Neural cell (in vitro differentiated cells): Measurements from ENCODE around the gene PRRG2. TPM values are rescaled to one million over a fixed set of nuclear protein-coding genes. Genes with fewer than 3 reads are reported as not detected.

Source experiments
- H2AFZ ChIP-seq: fragments of 200-600, 300-800 bp; sonication (generic), shearing (Covaris generic); 2 replicates; pipeline ENCODE4 v1.6.0; 2014; ENCODE audit warnings: low read depth, mild to moderate bottlenecking, antibody characterized with exemption, low read length, moderate library complexity
- H3F3A ChIP-seq: fragments of 200-600 bp; shearing (Covaris generic); 2 replicates; pipeline ENCODE4 v1.6.1; 2016; ENCODE audit warnings: mild to moderate bottlenecking, moderate library complexity, mixed read lengths, antibody characterized with exemption, low read length; ENCODE audit not compliant: insufficient read depth, poor library complexity, severe bottlenecking
- H3K27ac ChIP-seq: fragments of 200-600, 300-800 bp; sonication (generic), shearing (Covaris generic); 2 replicates; pipeline ENCODE4 v1.5.1; 2014; ENCODE audit warnings: mild to moderate bottlenecking, low read length, moderate library complexity
- H3K27me3 ChIP-seq: fragments of 300-800, 200-600 bp; sonication (generic), shearing (Covaris generic); 2 replicates; pipeline ENCODE4 v1.6.0; 2014; ENCODE audit warnings: mild to moderate bottlenecking, low read depth, low read length, moderate library complexity; ENCODE audit not compliant: insufficient read depth
- H3K36me3 ChIP-seq: fragments of 300-800, 200-600 bp; sonication (generic), shearing (Covaris generic); 2 replicates; pipeline ENCODE4 v1.5.1; 2014; ENCODE audit warnings: mild to moderate bottlenecking, antibody characterized with exemption, low read length, moderate library complexity; ENCODE audit not compliant: insufficient read depth
- H3K4me2 ChIP-seq: fragments of 300-800, 200-600 bp; sonication (generic), shearing (Covaris generic); 2 replicates; pipeline ENCODE4 v1.6.0; 2014; ENCODE audit warnings: mild to moderate bottlenecking, low read length
- H3K4me3 ChIP-seq: fragments of 300-800, 200-600 bp; sonication (generic), shearing (Covaris generic); 2 replicates; pipeline ENCODE4 v1.5.1; 2014; ENCODE audit warnings: mild to moderate bottlenecking, low read length, moderate library complexity
- H3K79me2 ChIP-seq: fragments of 200-600 bp; shearing (Covaris generic); replicated peaks from 2 replicates; pipeline ENCODE4 v1.6.0; 2014; ENCODE audit warnings: mild to moderate bottlenecking, low read length, moderate library complexity; ENCODE audit not compliant: insufficient read depth
- H3K9ac ChIP-seq: fragments of 300-800, 200-600 bp; sonication (generic), shearing (Covaris generic); 2 replicates; pipeline ENCODE4 v1.6.1; 2016; ENCODE audit warnings: mild to moderate bottlenecking, low read length, mixed read lengths
- H3K9me2 ChIP-seq: fragments of 200-600 bp; shearing (Covaris generic); 2 replicates; pipeline ENCODE4 v1.6.1; 2016; ENCODE audit warnings: mild to moderate bottlenecking, low read length, mixed read lengths; ENCODE audit not compliant: insufficient read depth
- H3K9me3 ChIP-seq: fragments of 200-600, 300-800 bp; sonication (generic), shearing (Covaris generic); 2 replicates; pipeline ENCODE4 v1.6.1; 2016; ENCODE audit warnings: mild to moderate bottlenecking, mixed run types, low read length, moderate library complexity, mixed read lengths
- H4K20me1 ChIP-seq: fragments of 200-600 bp; shearing (Covaris generic); 2 replicates; pipeline ENCODE4 v1.6.1; 2016; ENCODE audit warnings: mild to moderate bottlenecking, mixed run types; ENCODE audit not compliant: insufficient read depth
- CTCF ChIP-seq: fragments of 450-650 bp; IDR thresholded peaks from 2 replicates; pipeline ENCODE4 v1.5.1; 2014; ENCODE audit warnings: antibody characterized with exemption, mild to moderate bottlenecking, moderate library complexity; ENCODE audit not compliant: poor library complexity, severe bottlenecking
- EP300 ChIP-seq: fragments of 450-650 bp; conservative IDR thresholded peaks from 2 replicates; pipeline ENCODE4 v1.6.1; 2014; ENCODE audit warnings: antibody characterized with exemption, mild to moderate bottlenecking, moderate library complexity; ENCODE audit not compliant: poor library complexity, severe bottlenecking
- EZH2 ChIP-seq: fragments of 200-600, 300-800 bp; shearing (Covaris generic), sonication (generic); IDR thresholded peaks from 2 replicates; pipeline ENCODE4 v1.6.1; 2014; ENCODE audit warnings: antibody characterized with exemption, low read length, borderline replicate concordance, mild to moderate bottlenecking; ENCODE audit not compliant: insufficient read depth, poor library complexity, severe bottlenecking
- MXI1 ChIP-seq: fragments of 450-650 bp; conservative IDR thresholded peaks from 2 replicates; pipeline ENCODE4 v1.6.1; 2014; ENCODE audit warnings: antibody characterized with exemption, mild to moderate bottlenecking; ENCODE audit not compliant: poor library complexity, severe bottlenecking
- POLR2AphosphoS5 ChIP-seq: IDR thresholded peaks from 2 replicates; pipeline ENCODE4 v1.6.1; 2012
- RAD21 ChIP-seq: fragments of 450-650 bp; conservative IDR thresholded peaks from 2 replicates; pipeline ENCODE4 v1.6.1; 2014; ENCODE audit warnings: antibody characterized with exemption, mild to moderate bottlenecking, moderate library complexity
- REST ChIP-seq: IDR thresholded peaks from 2 replicates; pipeline ENCODE4 v1.6.1; 2012; ENCODE audit warnings: borderline replicate concordance
- SMC3 ChIP-seq: fragments of 450-650 bp; conservative IDR thresholded peaks from 2 replicates; pipeline ENCODE4 v1.6.1; 2014; ENCODE audit warnings: antibody characterized with exemption, mild to moderate bottlenecking, moderate library complexity; ENCODE audit not compliant: poor library complexity
- TAF1 ChIP-seq: IDR thresholded peaks from 2 replicates; pipeline ENCODE4 v1.6.1; 2012; ENCODE audit warnings: low read depth
- polyA plus RNA-seq: library from polyadenylated mRNA; depleted of rRNA; stranded (reverse); fragments of >200 nt; gene quantifications from 2 replicates; pipeline ENCODE4 v1.2.3, GENCODE V29; 2014

The PRRG2 gene
- polyA plus RNA-seq, 1 donor from 2014 or later: not detected

GRCh38 chr19:49614096-49614833 is 33.1 kb downstream of the PRRG2 start:
- Histone ChIP-seq H3K27ac (no peak overlapping the region), H4K20me1 (no peaks in the 10 kb centered on the region), H2AFZ (no peak overlapping the region), H3F3A (no peaks in the 10 kb centered on the region), H3K4me2 (no peak overlapping the region), H3K4me3 (no peak overlapping the region), H3K79me2 (peaks cover 9% of the 10 kb centered on the region), H3K9me3 (no peaks in the 10 kb centered on the region), H3K36me3 (peaks cover 4% of the 10 kb centered on the region), H3K9ac (no peak overlapping the region), H3K27me3 (no peaks in the 10 kb centered on the region), H3K9me2 (no peaks in the 10 kb centered on the region)
- TF ChIP-seq MXI1 (no peak), TAF1 (no peak)

- no peak overlapping the region for H3K27ac ChIP-seq
- H3K9me3 ChIP-seq: no peaks in the 10 kb centered on the region
- no peaks in the 10 kb centered on the region for H3K27me3 ChIP-seq
- H2AFZ ChIP-seq: no peak overlapping the region
- no peak overlapping the region for H3K9ac ChIP-seq
- H3K4me2 ChIP-seq: no peak overlapping the region
- H3K36me3 ChIP-seq: peaks cover 4% of the 10 kb centered on the region
- no peak overlapping the region for H3K4me3 ChIP-seq
- no peaks in the 10 kb centered on the region for H4K20me1 ChIP-seq
- H3K9me2 ChIP-seq: no peaks in the 10 kb centered on the region
- TF ChIP-seq MXI1 (no peak), RAD21 (no peak), TAF1 (no peak), REST (no peak), CTCF (no peak), EP300 (no peak), EZH2 (no peak), SMC3 (no peak), POLR2AphosphoS5 (no peak)
- no peaks in the 10 kb centered on the region for H3F3A ChIP-seq
- H3K79me2 ChIP-seq: peaks cover 9% of the 10 kb centered on the region
Observed at GRCh38 chr19:49615861-49616260, 34.7 kb downstream of the PRRG2 start.

- no peak overlapping the region for H3K9ac ChIP-seq
- no peaks in the 10 kb centered on the region for H3K9me2 ChIP-seq
- H3K9me3 ChIP-seq: no peaks in the 10 kb centered on the region
- H3K4me2 ChIP-seq: no peak overlapping the region
- H3K79me2 ChIP-seq: peaks cover 4% of the 10 kb centered on the region
- no peaks in the 10 kb centered on the region for H3F3A ChIP-seq
- no peak overlapping the region for H3K4me3 ChIP-seq
- H3K27ac ChIP-seq: no peak overlapping the region
- no peak for TF ChIP-seq RAD21
- TF ChIP-seq POLR2AphosphoS5: no peak
- no peak for TF ChIP-seq TAF1
- TF ChIP-seq CTCF: no peak
- no peak for TF ChIP-seq SMC3
- TF ChIP-seq EZH2: no peak
- H3K36me3 ChIP-seq: peaks cover 4% of the 10 kb centered on the region
- H2AFZ ChIP-seq: no peak overlapping the region
- H4K20me1 ChIP-seq: no peaks in the 10 kb centered on the region
- H3K27me3 ChIP-seq: no peaks in the 10 kb centered on the region
Observed at GRCh38 chr19:49616532-49616931, 35.4 kb downstream of the PRRG2 start.
